KMS-11 (cell line): Measurements from ENCODE around the gene SH3BGRL2.

Experiments used
- H2AFZ ChIP-seq: fragments of 200-600 bp; sonication (generic); 2 replicates; pipeline ENCODE4 v1.6.1; 2016; ENCODE audit warnings: antibody characterized with exemption, mixed run types, low read depth
- H3K27ac ChIP-seq: fragments of 200-600 bp; sonication (generic); 2 replicates; pipeline ENCODE4 v1.6.1; 2016; ENCODE audit warnings: mild to moderate bottlenecking, mixed run types
- H3K27me3 ChIP-seq: fragments of 200-600 bp; sonication (generic); 2 replicates; pipeline ENCODE4 v1.6.1; 2017; ENCODE audit warnings: mild to moderate bottlenecking, low read depth, mixed run types, moderate library complexity; ENCODE audit not compliant: insufficient read depth
- H3K36me3 ChIP-seq: fragments of 200-600 bp; sonication (generic); 2 replicates; pipeline ENCODE4 v1.6.1; 2017; ENCODE audit warnings: mild to moderate bottlenecking, mixed run types; ENCODE audit not compliant: insufficient read depth
- H3K4me1 ChIP-seq: fragments of 200-600 bp; sonication (generic); 2 replicates; pipeline ENCODE4 v1.6.1; 2016; ENCODE audit warnings: mild to moderate bottlenecking, low read depth, mixed run types; ENCODE audit not compliant: poor library complexity, severe bottlenecking
- H3K4me2 ChIP-seq: fragments of 200-600 bp; sonication (generic); 2 replicates; pipeline ENCODE4 v1.7.0; 2016; ENCODE audit warnings: mild to moderate bottlenecking, mixed run types
- H3K4me3 ChIP-seq: fragments of 200-600 bp; sonication (generic); IDR thresholded peaks from 2 replicates; pipeline ENCODE4 v1.6.1; 2017; ENCODE audit warnings: low read depth, low read length, mixed read lengths; ENCODE audit not compliant: insufficient read depth
- H3K79me2 ChIP-seq: fragments of 200-600 bp; sonication (generic); 2 replicates; pipeline ENCODE4 v1.6.1; 2016; ENCODE audit warnings: low read depth, mixed run types; ENCODE audit not compliant: insufficient read depth
- H3K9ac ChIP-seq: fragments of 200-600 bp; sonication (generic); 2 replicates; pipeline ENCODE4 v1.6.1; 2016; ENCODE audit warnings: mild to moderate bottlenecking, mixed run types
- H4K20me1 ChIP-seq: fragments of 200-600 bp; sonication (generic); 2 replicates; pipeline ENCODE4 v1.6.1; 2016; ENCODE audit warnings: mild to moderate bottlenecking, mixed run types; ENCODE audit not compliant: insufficient read depth
- CTCF ChIP-seq: fragments of 200-600 bp; sonication (generic); conservative IDR thresholded peaks from 2 replicates; pipeline ENCODE4 v1.6.1; 2017; ENCODE audit warnings: low read depth, mild to moderate bottlenecking, antibody characterized with exemption, low read length, moderate library complexity, mixed read lengths

Gene SH3BGRL2

GRCh38 chr6:79634491-79635231 lies 3.5 kb downstream of the SH3BGRL2 start:
- no peaks in the 10 kb centered on the region for H3K79me2 ChIP-seq
- H3K4me3 ChIP-seq = no peak overlapping the region
- H3K4me2 ChIP-seq = no peak overlapping the region
- H3K36me3 ChIP-seq = no peaks in the 10 kb centered on the region
- peaks cover 30% of the 10 kb centered on the region for H3K4me1 ChIP-seq
- H2AFZ ChIP-seq = no peak overlapping the region
- H3K9ac ChIP-seq = no peak overlapping the region
- no peaks in the 10 kb centered on the region for H4K20me1 ChIP-seq
- no peak overlapping the region for H3K27ac ChIP-seq
- TF ChIP-seq CTCF = no peak
- H3K27me3 ChIP-seq = no peaks in the 10 kb centered on the region

GRCh38 chr6:79635232-79635543 lies 4.1 kb downstream of the SH3BGRL2 start:
- no peak overlapping the region for H3K9ac ChIP-seq
- H2AFZ ChIP-seq = no peak overlapping the region
- no peak overlapping the region for H3K4me2 ChIP-seq
- H3K4me3 ChIP-seq = no peak overlapping the region
- H3K4me1 ChIP-seq = peaks cover 30% of the 10 kb centered on the region
- no peaks in the 10 kb centered on the region for H4K20me1 ChIP-seq
- H3K36me3 ChIP-seq = no peaks in the 10 kb centered on the region
- no peak overlapping the region for H3K27ac ChIP-seq
- no peak for TF ChIP-seq CTCF
- no peaks in the 10 kb centered on the region for H3K79me2 ChIP-seq
- no peaks in the 10 kb centered on the region for H3K27me3 ChIP-seq

GRCh38 chr6:79636673-79637072 lies 5.5 kb downstream of the SH3BGRL2 start:
- no peak overlapping the region for H3K4me3 ChIP-seq
- H3K27me3 ChIP-seq = no peaks in the 10 kb centered on the region
- no peak overlapping the region for H2AFZ ChIP-seq
- H3K79me2 ChIP-seq = no peaks in the 10 kb centered on the region
- no peaks in the 10 kb centered on the region for H3K36me3 ChIP-seq
- no peak overlapping the region for H3K4me2 ChIP-seq
- no peak for TF ChIP-seq CTCF
- H3K4me1 ChIP-seq = peaks cover 25% of the 10 kb centered on the region
- no peak overlapping the region for H3K9ac ChIP-seq
- H3K27ac ChIP-seq = no peak overlapping the region
- no peaks in the 10 kb centered on the region for H4K20me1 ChIP-seq

GRCh38 chr6:79640146-79641111 lies 9.3 kb downstream of the SH3BGRL2 start:
- Histone ChIP-seq H3K27me3 (no peaks in the 10 kb centered on the region), H3K9ac (no peak overlapping the region), H3K36me3 (no peaks in the 10 kb centered on the region), H3K4me1 (peaks cover 10% of the 10 kb centered on the region), H3K4me3 (no peak overlapping the region), H3K79me2 (no peaks in the 10 kb centered on the region), H4K20me1 (no peaks in the 10 kb centered on the region), H3K27ac (no peak overlapping the region), H2AFZ (no peak overlapping the region), H3K4me2 (no peak overlapping the region)
- no peak for TF ChIP-seq CTCF
